PC-9 (cell line): Measurements from ENCODE around the gene MCTP2.

ENCODE experiments used
- CTCF ChIP-seq: fragments of 200-600 bp; sonication (generic); conservative IDR thresholded peaks from 2 replicates; pipeline ENCODE4 v1.6.1; 2017; ENCODE audit warnings: mixed run types, antibody characterized with exemption, mild to moderate bottlenecking, moderate library complexity
- EZH2 ChIP-seq: fragments of 200-600 bp; sonication (generic); IDR thresholded peaks from 2 replicates; pipeline ENCODE4 v1.8.0; 2017; ENCODE audit warnings: antibody characterized with exemption, low read depth

- no peak for TF ChIP-seq CTCF
- no peak for TF ChIP-seq EZH2
These were observed 155.0 kb downstream of the MCTP2 start for GRCh38 chr15:94386351-94386750.
